NCI-H2081 treated with DMSO at 0.1 percent for 48 hours (cell line): ENCODE measurements around the gene ZNF407.

Experiments
- DNase-seq: peaks from one replicate; lab custom pipeline; 2025; lab: John Stamatoyannopoulos, UW

The ZNF407 gene

GRCh38 chr18:75053028-75053629, 455.5 kb downstream of the ZNF407 start:
- no peak for DNase-seq

GRCh38 chr18:75054046-75054445, 456.4 kb downstream of the ZNF407 start:
- DNase-seq: no peak

GRCh38 chr18:75054611-75055010, 456.9 kb downstream of the ZNF407 start:
- DNase-seq: no peak

GRCh38 chr18:75057169-75057960, 459.7 kb downstream of the ZNF407 start:
- DNase-seq: no peak

- DNase-seq: no peak
Measured at GRCh38 chr18:75060185-75060584, 462.5 kb downstream of the ZNF407 start.

DNA sequence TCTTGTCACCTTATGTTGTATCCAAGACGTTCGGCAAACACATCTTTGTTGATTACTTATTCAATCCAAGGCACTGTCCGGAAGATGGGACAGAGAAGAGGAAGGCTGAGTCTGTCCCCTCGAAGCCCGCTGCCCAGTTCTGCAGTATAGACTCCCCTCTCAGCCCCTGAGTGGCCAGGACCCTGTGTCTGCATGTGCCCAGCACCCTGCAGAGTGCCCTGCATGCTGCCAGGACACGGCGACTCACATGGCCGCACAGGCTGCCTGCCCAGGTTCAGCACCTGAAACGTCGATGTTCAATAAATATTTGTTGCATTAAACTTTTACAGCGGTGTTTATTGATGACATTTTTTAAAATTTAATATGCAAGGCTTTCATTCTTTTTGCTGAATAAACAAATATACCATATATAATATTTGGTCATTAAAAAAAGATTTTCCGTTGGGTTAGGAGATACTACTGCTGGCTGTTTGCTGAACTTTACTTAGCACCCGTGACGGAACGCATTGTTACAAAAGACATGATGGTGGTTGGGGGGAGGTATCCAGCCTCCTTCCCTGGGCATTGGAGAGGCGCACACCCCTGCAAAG, 464.7 kb downstream of the ZNF407 start:
- no peak for DNase-seq

GRCh38 chr18:75063196-75063595, 465.5 kb downstream of the ZNF407 start:
- no peak for DNase-seq

GRCh38 chr18:75063615-75064512, 466.2 kb downstream of the ZNF407 start:
- no peak for DNase-seq

DNA sequence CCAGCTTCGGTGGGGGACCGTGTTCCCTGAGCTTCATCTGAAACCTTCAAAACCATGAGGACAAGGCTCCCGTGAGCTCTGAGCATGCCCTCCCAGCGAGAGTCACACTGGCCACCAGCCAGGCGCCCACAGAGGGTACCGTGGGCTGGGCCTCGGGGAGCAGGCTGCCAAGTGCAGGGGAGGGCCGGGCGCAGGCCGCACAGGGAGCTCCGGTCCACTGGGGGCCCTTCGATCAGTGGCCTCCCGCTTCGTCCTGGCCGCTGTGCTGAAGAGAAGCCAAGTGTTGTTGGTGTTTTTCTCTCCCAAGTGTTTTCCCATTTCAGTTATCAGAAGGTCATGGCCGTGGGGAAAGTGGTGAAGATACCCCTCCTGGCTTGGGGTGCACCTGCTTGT, 466.8 kb downstream of the ZNF407 start:
- DNase-seq: no peak

GRCh38 chr18:75065251-75066000, 467.8 kb downstream of the ZNF407 start:
- DNase-seq: no peak

DNA sequence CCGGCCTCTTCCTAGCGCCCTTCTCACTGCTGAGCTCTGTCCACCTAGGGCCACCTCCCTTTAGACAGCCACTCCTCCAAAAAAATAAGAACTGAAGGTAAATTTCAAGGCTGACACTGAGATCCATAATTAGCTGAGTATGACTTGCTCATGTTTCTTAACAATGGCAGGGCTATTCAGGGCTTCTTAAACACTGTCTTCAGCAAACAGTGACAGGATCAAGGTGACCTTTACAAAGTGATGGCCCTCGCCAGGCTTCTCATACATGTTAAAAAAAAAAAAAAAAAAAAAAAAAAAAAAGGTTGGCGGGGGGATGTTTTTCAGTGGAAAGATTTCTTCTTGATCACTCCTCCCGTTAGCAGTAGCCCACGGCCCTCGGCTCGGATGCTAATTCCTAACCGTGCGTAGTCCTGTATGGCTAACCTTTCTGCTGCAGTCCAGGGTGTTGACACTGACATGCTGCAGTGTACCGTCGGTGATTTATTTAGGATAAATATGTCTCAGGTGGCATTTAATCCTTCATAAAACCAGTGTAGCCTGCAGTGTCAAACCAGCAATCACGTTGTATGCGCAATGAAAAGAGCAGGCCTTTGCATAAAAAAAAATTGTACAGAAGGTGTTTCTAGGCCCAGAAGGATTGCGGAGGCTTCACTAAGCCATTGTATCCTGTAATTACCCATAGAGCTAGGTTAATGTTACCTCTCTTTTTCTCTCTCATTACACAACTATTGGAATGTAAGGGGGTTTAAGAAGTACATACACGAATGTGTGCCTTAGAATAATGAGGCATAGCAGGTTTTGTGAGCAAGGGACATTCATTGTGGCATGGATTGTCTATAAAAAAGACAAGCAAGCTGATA, 468.6 kb downstream of the ZNF407 start:
- no peak for DNase-seq

GRCh38 chr18:75066936-75067335, 469.3 kb downstream of the ZNF407 start:
- DNase-seq: no peak

- no peak for DNase-seq
Measured at GRCh38 chr18:75067996-75068645, 470.5 kb downstream of the ZNF407 start.

- no peak for DNase-seq
Measured at GRCh38 chr18:75068682-75069435, 471.2 kb downstream of the ZNF407 start.

- DNase-seq: no peak
Measured at GRCh38 chr18:75070235-75070624, 472.6 kb downstream of the ZNF407 start.

DNA sequence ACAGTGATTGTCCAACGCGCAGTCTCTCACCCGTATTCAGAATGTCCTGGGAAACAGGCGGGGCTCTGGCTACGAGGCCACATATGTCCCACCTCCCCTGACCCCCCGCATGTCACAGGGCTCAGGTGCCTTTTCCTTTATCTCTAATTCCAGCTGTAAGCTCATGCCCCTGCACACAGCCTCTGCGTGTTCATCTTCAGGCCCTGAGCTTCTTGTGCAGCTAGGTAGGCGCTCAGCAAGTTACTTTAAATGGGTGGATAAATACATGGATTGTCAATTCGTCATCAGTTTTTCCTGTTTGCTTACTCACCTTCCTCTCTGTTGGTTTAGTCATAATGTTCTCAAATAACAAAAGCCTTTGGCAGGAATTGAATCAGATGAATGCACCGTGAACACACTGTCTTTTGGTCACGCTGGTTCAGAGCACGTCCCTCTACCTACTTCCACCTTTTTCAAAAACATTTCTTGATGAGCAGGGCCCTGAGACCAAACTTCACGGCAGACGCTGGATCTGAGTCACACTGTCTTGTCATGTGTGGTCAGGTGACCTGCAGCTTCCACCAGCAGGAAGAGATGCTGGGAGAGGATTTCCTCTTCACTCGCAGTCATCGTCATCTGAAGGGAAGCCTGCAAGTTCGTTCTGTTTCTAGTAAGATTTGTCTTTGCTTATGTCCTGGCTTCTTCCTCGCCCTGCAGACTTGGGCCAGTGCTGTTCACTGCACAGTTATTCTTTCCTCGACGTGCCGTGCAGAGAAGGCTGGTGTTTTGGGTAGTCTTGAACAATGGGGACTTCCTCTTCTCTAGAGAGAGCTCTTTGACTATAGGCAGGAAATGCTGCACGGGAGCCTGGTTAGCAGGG, 473.2 kb downstream of the ZNF407 start:
- peak; percentile 79 for DNase-seq

- no peak for DNase-seq
Measured at GRCh38 chr18:75071484-75071785, 473.8 kb downstream of the ZNF407 start.

DNA sequence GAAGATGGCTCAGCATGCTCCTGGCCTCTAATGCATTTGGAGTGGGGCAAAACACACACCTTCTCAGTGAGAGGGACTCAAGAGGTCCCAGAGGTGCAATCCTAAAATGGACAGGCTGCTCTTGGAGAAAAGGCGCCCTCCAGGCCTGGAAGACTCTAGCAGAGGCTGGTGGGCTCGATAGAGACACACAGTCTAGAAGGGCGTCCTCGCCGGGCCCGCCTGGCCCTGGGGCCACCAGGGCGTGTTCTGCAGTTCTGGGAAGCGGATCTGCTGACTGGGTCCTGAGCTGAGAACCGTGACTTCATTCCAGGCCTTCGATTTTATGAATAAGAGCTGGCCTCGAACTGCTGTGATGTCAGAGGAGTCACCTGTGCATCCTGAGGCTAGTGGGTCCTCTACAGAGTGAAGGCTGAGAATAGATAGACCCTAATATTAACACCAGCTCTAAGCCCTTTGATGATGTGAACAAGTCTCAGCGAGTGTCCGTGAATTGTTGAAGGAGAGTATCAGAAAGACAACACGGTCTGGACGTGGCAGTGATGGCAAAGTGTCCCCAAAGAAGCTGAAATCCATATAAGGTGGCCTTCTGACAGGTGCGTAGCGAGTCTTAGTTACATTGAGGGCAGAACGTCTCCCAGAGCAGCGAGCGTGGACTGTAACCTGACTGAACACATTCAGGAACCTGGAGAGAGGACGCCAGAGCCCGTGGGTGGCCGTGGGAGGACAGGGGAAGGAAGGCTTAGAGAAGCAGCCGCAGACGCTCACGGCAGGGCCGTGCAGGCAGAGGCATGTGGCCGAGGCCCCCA, 474.4 kb downstream of the ZNF407 start:
- no peak for DNase-seq
